GM23338 (cell line): ENCODE measurements around the gene TXNDC17. TPM values are rescaled to one million over a fixed set of nuclear protein-coding genes. Genes with fewer than 3 reads are reported as not detected.
A peak's percentile ranks its signal among the peaks of the same experiment; 100 is the strongest.

Experiments
- ATAC-seq: fragments of 200-7000 bp; cut with Tn5 transposase; 3 replicates; pipeline ENCODE4 v1.9.1; 2020
- DNase-seq: peaks from one replicate; pipeline ENCODE4 v3.0.0-alpha.2; 2015; ENCODE audit warnings: low spot score
- H2AFZ ChIP-seq: fragments of 200-600 bp; sonication (generic); 2 replicates; pipeline ENCODE4 v1.8.0; 2016; ENCODE audit warnings: antibody characterized with exemption, mild to moderate bottlenecking, moderate library complexity
- H3F3A ChIP-seq: fragments of 200-600 bp; sonication (generic); replicated peaks from 2 replicates; pipeline ENCODE4 v1.8.0; 2017; ENCODE audit warnings: antibody characterized with exemption, mixed run types, low read depth
- H3K27ac ChIP-seq: fragments of 200-600 bp; sonication (generic); 2 replicates; pipeline ENCODE4 v1.6.1; 2016; ENCODE audit warnings: low read depth
- H3K27me3 ChIP-seq: fragments of 200-600 bp; sonication (generic); 2 replicates; pipeline ENCODE4 v1.8.0; 2016; ENCODE audit warnings: mild to moderate bottlenecking, mixed run types, moderate library complexity; ENCODE audit not compliant: insufficient read depth
- H3K36me3 ChIP-seq: fragments of 200-600 bp; sonication (generic); 2 replicates; pipeline ENCODE4 v1.8.0; 2016; ENCODE audit warnings: mild to moderate bottlenecking; ENCODE audit not compliant: insufficient read depth
- H3K4me1 ChIP-seq: fragments of 200-600 bp; sonication (generic); 2 replicates; pipeline ENCODE4 v1.8.0; 2016; ENCODE audit warnings: mild to moderate bottlenecking, moderate library complexity; ENCODE audit not compliant: insufficient read depth
- H3K4me2 ChIP-seq: fragments of 200-600 bp; sonication (generic); 2 replicates; pipeline ENCODE4 v1.7.1; 2017; ENCODE audit warnings: mixed run types
- H3K4me3 ChIP-seq: fragments of 200-600 bp; sonication (generic); 2 replicates; pipeline ENCODE4 v1.6.1; 2016; ENCODE audit warnings: mixed run types
- H3K79me2 ChIP-seq: fragments of 200-600 bp; sonication (generic); replicated peaks from 2 replicates; pipeline ENCODE4 v1.8.0; 2017; ENCODE audit warnings: mild to moderate bottlenecking; ENCODE audit not compliant: insufficient read depth
- H3K9me2 ChIP-seq: fragments of 200-600 bp; sonication (generic); 2 replicates; pipeline ENCODE4 v1.8.0; 2017; ENCODE audit not compliant: insufficient read depth
- H4K20me1 ChIP-seq: fragments of 200-600 bp; sonication (generic); replicated peaks from 2 replicates; pipeline ENCODE4 v1.8.0; 2017; ENCODE audit warnings: mild to moderate bottlenecking; ENCODE audit not compliant: insufficient read depth
- H3K27ac Mint-ChIP-seq: 2 replicates; pipeline ENCODE4 v1.8.0; 2020; ENCODE audit warnings: inconsistent platforms, mild to moderate bottlenecking, moderate library complexity, mixed read lengths
- H3K27me3 Mint-ChIP-seq: 3 replicates; pipeline ENCODE4 v1.8.0; 2022; ENCODE audit warnings: low read depth, mild to moderate bottlenecking, moderate library complexity, mixed read lengths, inconsistent platforms; ENCODE audit not compliant: insufficient read depth, poor library complexity
- H3K36me3 Mint-ChIP-seq: 3 replicates; pipeline ENCODE4 v1.8.0; 2021; ENCODE audit warnings: low read depth, mild to moderate bottlenecking, inconsistent platforms, moderate library complexity, mixed read lengths
- H3K4me1 Mint-ChIP-seq: 3 replicates; pipeline ENCODE4 v1.8.0; 2020; ENCODE audit warnings: mild to moderate bottlenecking, inconsistent platforms, mixed read lengths
- H3K4me3 Mint-ChIP-seq: 3 replicates; pipeline ENCODE4 v1.8.0; 2021; ENCODE audit warnings: moderate library complexity, mild to moderate bottlenecking, inconsistent platforms, mixed read lengths
- H3K9me3 Mint-ChIP-seq: 3 replicates; pipeline ENCODE4 v1.8.0; 2020; ENCODE audit warnings: moderate library complexity, mild to moderate bottlenecking, inconsistent platforms, mixed read lengths
- CTCF ChIP-seq, 2 experiments: fragments of 200-600 bp in 1 of 2; sonication (generic) in 1 of 2; conservative IDR thresholded peaks; 2 replicates each; pipeline versions ENCODE4 v1.5.1 to v1.6.1; 2016 to 2017; ENCODE audit warnings: antibody characterized with exemption in 2 of 2, low read depth in 2 of 2, mild to moderate bottlenecking in 2 of 2, moderate library complexity in 1 of 2
- NANOG ChIP-seq: IDR thresholded peaks from 2 replicates; pipeline ENCODE4 v1.6.1; 2016; ENCODE audit warnings: antibody characterized with exemption, borderline replicate concordance
- POLR2AphosphoS5 ChIP-seq: IDR thresholded peaks from 2 replicates; pipeline ENCODE4 v1.6.1; 2016; ENCODE audit warnings: antibody characterized with exemption, low read depth
- REST ChIP-seq: IDR thresholded peaks from one replicate; pipeline ENCODE4 v1.6.1; 2018; ENCODE audit warnings: antibody characterized with exemption; ENCODE audit not compliant: unreplicated experiment
- ZNF331 ChIP-seq: fragments of 250-450 bp; sonication (Bioruptor Pico); IDR thresholded peaks from 2 replicates; pipeline ENCODE4 v1.5.0; 2020; ENCODE audit warnings: low read depth, mild to moderate bottlenecking, moderate library complexity
- polyA plus RNA-seq: library from polyadenylated mRNA; unstranded; fragments of >200 nt; fragmentation: Nextera tagmentation; extraction: Ambion mirVana; gene quantifications from 2 replicates; pipeline ENCODE4 v1.2.1, GENCODE V29; 2016
- total RNA-seq: library from RNA; depleted of rRNA; stranded (reverse); fragments of >200 nt; shearing (Covaris generic); gene quantifications from 2 replicates; pipeline ENCODE4 v1.2.3, GENCODE V29; 2014

The TXNDC17 gene
- total and polyA plus RNA-seq, 2 experiments from 2014 or later = 202 to 887 TPM

GRCh38 chr17:6648181-6648580, 7.3 kb downstream of the TXNDC17 start:
- Mint-ChIP-seq H3K27me3 (peaks cover under 1% of the 10 kb centered on the region), H3K9me3 (no peaks in the 10 kb centered on the region), H3K4me3 (no peak overlapping the region), H3K27ac (no peak overlapping the region), H3K36me3 (peaks cover 28% of the 10 kb centered on the region), H3K4me1 (peaks cover 26% of the 10 kb centered on the region)
- Histone ChIP-seq H3K4me2 (no peak overlapping the region), H3K27me3 (peaks cover 11% of the 10 kb centered on the region), H2AFZ (no peak overlapping the region), H3F3A (peaks cover 10% of the 10 kb centered on the region), H4K20me1 (peaks cover 41% of the 10 kb centered on the region), H3K36me3 (peaks cover 18% of the 10 kb centered on the region), H3K4me3 (no peak overlapping the region), H3K9me2 (no peaks in the 10 kb centered on the region), H3K79me2 (peaks cover 56% of the 10 kb centered on the region), H3K4me1 (peaks cover 18% of the 10 kb centered on the region), H3K27ac (no peak overlapping the region)
- TF ChIP-seq CTCF (conservative IDR thresholded peaks at IDR 0.05; ENCODE audit: low read depth in 2 of 2) (peak; percentile 42 to 58), NANOG (no peak)
- peak; percentile 44 for DNase-seq
- no peak for ATAC-seq

DNA sequence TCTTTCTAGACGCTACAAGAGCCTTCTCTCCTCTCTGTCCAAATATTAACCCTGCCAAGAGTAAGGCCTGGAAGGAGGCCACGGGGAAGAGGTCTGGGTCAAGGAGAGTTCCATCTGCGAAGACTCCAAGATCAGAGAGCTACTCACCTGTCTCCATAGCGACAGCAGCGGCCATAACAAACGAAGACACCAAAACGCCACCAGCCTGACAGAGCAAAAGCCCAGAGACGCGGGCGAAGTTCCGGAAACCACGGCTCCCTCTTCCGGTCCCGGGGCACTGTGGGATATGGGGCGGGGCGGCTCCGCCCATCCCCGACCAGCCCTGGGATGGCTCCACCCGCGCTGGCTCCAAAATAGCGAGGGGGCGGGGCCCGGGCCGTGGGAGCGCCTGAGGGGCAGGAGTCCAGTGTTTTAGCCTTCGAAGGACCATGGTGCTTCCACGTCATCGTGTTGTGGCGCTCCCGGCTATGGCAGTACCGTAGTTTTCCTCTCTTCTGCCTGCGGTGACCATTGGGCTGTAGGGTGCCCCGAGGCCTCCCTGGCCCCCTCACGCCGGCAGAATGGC, 10.6 kb downstream of the TXNDC17 start, which contains the start of the genes C17orf100 and MED31:
Gene C17orf100 (plus strand): TSS at position 409 of the 565 bp plus-strand sequence. CDS start 152 bp downstream, at position 561.
Gene MED31 (minus strand): TSS at position 252 of the 565 bp plus-strand sequence. CDS start 77 bp downstream, at position 175.
- Mint-ChIP-seq H3K4me1 (peaks cover 48% of the 10 kb centered on the region), H3K27me3 (peaks cover 31% of the 10 kb centered on the region), H3K36me3 (peaks cover 10% of the 10 kb centered on the region; the same call in 2 of the 3 replicates), H3K27ac (peak within 1 kb of the TSS; percentile 93), H3K9me3 (no peaks in the 10 kb centered on the region), H3K4me3 (peak within 1 kb of the TSS; percentile 94)
- Histone ChIP-seq H3K4me1 (peaks cover 21% of the 10 kb centered on the region), H3K27ac (peak within 1 kb of the TSS; percentile 87; the same call in 1 of the 2 replicates), H3K79me2 (peaks cover 37% of the 10 kb centered on the region), H3K4me2 (peak within 1 kb of the TSS; percentile 99), H3K4me3 (peak within 1 kb of the TSS; percentile 99), H3K27me3 (peaks cover 44% of the 10 kb centered on the region), H3F3A (peaks cover 15% of the 10 kb centered on the region), H3K36me3 (peaks cover 10% of the 10 kb centered on the region), H2AFZ (peak within 1 kb of the TSS; percentile 94; the same call in 1 of the 2 replicates), H3K9me2 (no peaks in the 10 kb centered on the region), H4K20me1 (peaks cover 22% of the 10 kb centered on the region)
- DNase-seq (peak; percentile 97), ATAC-seq (peak; percentile 83)
- TF ChIP-seq REST (no peak), POLR2AphosphoS5 (peak; percentile 61), CTCF (conservative IDR thresholded peaks at IDR 0.05; ENCODE audit: low read depth in 2 of 2) (no peak), ZNF331 (no peak)
